Lower lobe of right lung (tissue), 2 donors: ENCODE data around the gene SGCE. TPM values are rescaled to one million over a fixed set of nuclear protein-coding genes. Genes with fewer than 3 reads are reported as not detected.

Experiments
- ATAC-seq, 2 donors: fragments of 200-7000 bp; cut with Tn5 transposase; one replicate each; pipeline ENCODE4 v1.9.1; 2020 to 2022; ENCODE audit warnings: mild to moderate bottlenecking in 2 of 2, moderate library complexity in 2 of 2
- DNase-seq: peaks from one replicate; pipeline ENCODE4 v3.0.0-alpha.2; 2020
- H3K27ac ChIP-seq: fragments of 200-600 bp; one replicate; pipeline ENCODE4 v1.8.0; 2022
- H3K27me3 ChIP-seq: fragments of 200-600 bp; one replicate; pipeline ENCODE4 v1.8.0; 2022; ENCODE audit warnings: low read depth
- H3K36me3 ChIP-seq: fragments of 200-600 bp; one replicate; pipeline ENCODE4 v1.8.0; 2022; ENCODE audit warnings: mild to moderate bottlenecking
- H3K4me1 ChIP-seq: fragments of 200-600 bp; one replicate; pipeline ENCODE4 v1.8.0; 2022
- H3K4me3 ChIP-seq: fragments of 200-600 bp; one replicate; pipeline ENCODE4 v1.8.0; 2022; ENCODE audit warnings: mild to moderate bottlenecking
- H3K9me3 ChIP-seq: fragments of 200-600 bp; one replicate; pipeline ENCODE4 v1.8.0; 2022
- intact Hi-C: fragments of 100-400 bp; cut with DNase I; formaldehyde crosslinking; loops from one replicate; pipeline ENCODE4 v1.11.0; 2022
- total RNA-seq: library from RNA; stranded (reverse); fragmentation: NEBNext Ultra II Directional; extraction: Animal tissue kit (Norgen Biotek cat#: 25700); gene quantifications from one replicate; pipeline ENCODE4 v1.2.1, GENCODE V29; 2021
- TF ChIP-seq, protein P1 (sequence below): fragments of 200-600 bp; IDR thresholded peaks from one replicate; pipeline ENCODE4 v1.8.0; 2022; ENCODE audit warnings: antibody characterized with exemption, mild to moderate bottlenecking
- donor health status: DM: no; HTN: yes; CAD: no; lungs with severe emphysema.

Gene SGCE
- total RNA-seq, 1 donor from 2014 or later = 47.1 TPM

GRCh38 chr7:94540428-94540827, 115.5 kb downstream of the SGCE start:
- Histone ChIP-seq H3K4me3 (no peak overlapping the region), H3K4me1 (no peaks in the 10 kb centered on the region), H3K9me3 (no peaks in the 10 kb centered on the region), H3K27me3 (no peaks in the 10 kb centered on the region), H3K27ac (no peak overlapping the region), H3K36me3 (peaks cover 38% of the 10 kb centered on the region)
- TF ChIP-seq, protein P1, sequence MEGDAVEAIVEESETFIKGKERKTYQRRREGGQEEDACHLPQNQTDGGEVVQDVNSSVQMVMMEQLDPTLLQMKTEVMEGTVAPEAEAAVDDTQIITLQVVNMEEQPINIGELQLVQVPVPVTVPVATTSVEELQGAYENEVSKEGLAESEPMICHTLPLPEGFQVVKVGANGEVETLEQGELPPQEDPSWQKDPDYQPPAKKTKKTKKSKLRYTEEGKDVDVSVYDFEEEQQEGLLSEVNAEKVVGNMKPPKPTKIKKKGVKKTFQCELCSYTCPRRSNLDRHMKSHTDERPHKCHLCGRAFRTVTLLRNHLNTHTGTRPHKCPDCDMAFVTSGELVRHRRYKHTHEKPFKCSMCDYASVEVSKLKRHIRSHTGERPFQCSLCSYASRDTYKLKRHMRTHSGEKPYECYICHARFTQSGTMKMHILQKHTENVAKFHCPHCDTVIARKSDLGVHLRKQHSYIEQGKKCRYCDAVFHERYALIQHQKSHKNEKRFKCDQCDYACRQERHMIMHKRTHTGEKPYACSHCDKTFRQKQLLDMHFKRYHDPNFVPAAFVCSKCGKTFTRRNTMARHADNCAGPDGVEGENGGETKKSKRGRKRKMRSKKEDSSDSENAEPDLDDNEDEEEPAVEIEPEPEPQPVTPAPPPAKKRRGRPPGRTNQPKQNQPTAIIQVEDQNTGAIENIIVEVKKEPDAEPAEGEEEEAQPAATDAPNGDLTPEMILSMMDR = no peak
- intact Hi-C loops = no loop called here
- ATAC-seq = no peak
- DNase-seq = no peak

Other genes starting within 250 kb of the SGCE start
- gene CASD1, start 146.3 kb downstream of the SGCE start, total RNA-seq = 27.3 TPM